Measurements from ENCODE around the gene PTPRM.

- TF ChIP-seq CTCF (IDR thresholded peaks at IDR 0.05) (no peak), POLR2A (IDR thresholded peaks at IDR 0.05) (no peak)
Measured at GRCh38 chr18:7622721-7623120, 55.6 kb downstream of the PTPRM start.
